ENCODE results near the gene DNAI4. TPM values are rescaled to one million over a fixed set of nuclear protein-coding genes. Genes with fewer than 3 reads are reported as not detected.

The DNAI4 gene
- total and polyA plus RNA-seq, 2 of the 8 experiments (the other 6 are each of a cell fraction or from before 2014, with no cell fraction given) = 0.32 to 2.1 TPM

GRCh38 chr1:66770240-66770639 lies 154.4 kb downstream of the DNAI4 start (continued):
- TF ChIP-seq CHD7 (IDR thresholded peaks at IDR 0.05; ENCODE audit: insufficient replicate concordance, low read length) = no peak
- TF ChIP-seq TCF12 (IDR thresholded peaks at IDR 0.05; ENCODE audit: low read depth, low read length) = no peak
- no peak for TF ChIP-seq USF2 (IDR thresholded peaks at IDR 0.05; ENCODE audit: low read length)
- TF ChIP-seq E2F6 (IDR thresholded peaks at IDR 0.05) = no peak
- TF ChIP-seq NANOG (IDR thresholded peaks at IDR 0.05; ENCODE audit: insufficient read depth, low read depth, low read length, poor library complexity, severe bottlenecking) = no peak
- TF ChIP-seq CTCF (IDR thresholded peaks at IDR 0.05; ENCODE audit: control extremely low read depth in 1 of 3, insufficient read depth in 1 of 3, low read depth in 1 of 3, low read length in 3 of 3) = no peak

Measured in H1 (cell line).